ENCODE measurements around the gene CARMIL1. TPM values are rescaled to one million over a fixed set of nuclear protein-coding genes. Genes with fewer than 3 reads are reported as not detected.

The CARMIL1 gene
- total and polyA plus RNA-seq, 2 of the 8 experiments (the other 6 are each of a cell fraction or from before 2014, with no cell fraction given) = 20.3 to 40.4 TPM

- TF ChIP-seq CHD7 (IDR thresholded peaks at IDR 0.05; ENCODE audit: insufficient replicate concordance, low read length) (no peak), CHD2 (IDR thresholded peaks at IDR 0.05; ENCODE audit: low read length) (no peak), PHF8 (conservative IDR thresholded peaks at IDR 0.05; ENCODE audit: low read depth, low read length) (no peak), POLR2AphosphoS5 (IDR thresholded peaks at IDR 0.05; ENCODE audit: low read depth, low read length) (no peak), RAD21 (IDR thresholded peaks at IDR 0.05 in 1 of 2, conservative IDR thresholded peaks at IDR 0.05 in 1 of 2; ENCODE audit: low read depth in 2 of 2, low read length in 2 of 2) (no peak), KDM5A (IDR thresholded peaks at IDR 0.05; ENCODE audit: low read length) (no peak), JUND (IDR thresholded peaks at IDR 0.05; ENCODE audit: low read length) (no peak), POU5F1 (IDR thresholded peaks at IDR 0.05; ENCODE audit: low read depth, low read length) (no peak), CBX8 (IDR thresholded peaks at IDR 0.05; ENCODE audit: borderline replicate concordance, low read depth, low read length) (no peak)
These were observed 362.2 kb downstream of the CARMIL1 start (continued) for GRCh38 chr6:25641377-25641776.

Measured in H1 (cell line).